Neural cell (in vitro differentiated cells): ENCODE results near the gene NKAIN2. TPM values are rescaled to one million over a fixed set of nuclear protein-coding genes. Genes with fewer than 3 reads are reported as not detected.

ENCODE experiments used
- H2AFZ ChIP-seq: fragments of 200-600, 300-800 bp; sonication (generic), shearing (Covaris generic); 2 replicates; pipeline ENCODE4 v1.6.0; 2014; ENCODE audit warnings: low read depth, mild to moderate bottlenecking, antibody characterized with exemption, low read length, moderate library complexity
- H3F3A ChIP-seq: fragments of 200-600 bp; shearing (Covaris generic); 2 replicates; pipeline ENCODE4 v1.6.1; 2016; ENCODE audit warnings: mild to moderate bottlenecking, moderate library complexity, mixed read lengths, antibody characterized with exemption, low read length; ENCODE audit not compliant: insufficient read depth, poor library complexity, severe bottlenecking
- H3K27ac ChIP-seq: fragments of 200-600, 300-800 bp; sonication (generic), shearing (Covaris generic); 2 replicates; pipeline ENCODE4 v1.5.1; 2014; ENCODE audit warnings: mild to moderate bottlenecking, low read length, moderate library complexity
- H3K27me3 ChIP-seq: fragments of 300-800, 200-600 bp; sonication (generic), shearing (Covaris generic); 2 replicates; pipeline ENCODE4 v1.6.0; 2014; ENCODE audit warnings: mild to moderate bottlenecking, low read depth, low read length, moderate library complexity; ENCODE audit not compliant: insufficient read depth
- H3K36me3 ChIP-seq: fragments of 300-800, 200-600 bp; sonication (generic), shearing (Covaris generic); 2 replicates; pipeline ENCODE4 v1.5.1; 2014; ENCODE audit warnings: mild to moderate bottlenecking, antibody characterized with exemption, low read length, moderate library complexity; ENCODE audit not compliant: insufficient read depth
- H3K4me2 ChIP-seq: fragments of 300-800, 200-600 bp; sonication (generic), shearing (Covaris generic); 2 replicates; pipeline ENCODE4 v1.6.0; 2014; ENCODE audit warnings: mild to moderate bottlenecking, low read length
- H3K4me3 ChIP-seq: fragments of 300-800, 200-600 bp; sonication (generic), shearing (Covaris generic); 2 replicates; pipeline ENCODE4 v1.5.1; 2014; ENCODE audit warnings: mild to moderate bottlenecking, low read length, moderate library complexity
- H3K79me2 ChIP-seq: fragments of 200-600 bp; shearing (Covaris generic); replicated peaks from 2 replicates; pipeline ENCODE4 v1.6.0; 2014; ENCODE audit warnings: mild to moderate bottlenecking, low read length, moderate library complexity; ENCODE audit not compliant: insufficient read depth
- H3K9ac ChIP-seq: fragments of 300-800, 200-600 bp; sonication (generic), shearing (Covaris generic); 2 replicates; pipeline ENCODE4 v1.6.1; 2016; ENCODE audit warnings: mild to moderate bottlenecking, low read length, mixed read lengths
- H3K9me2 ChIP-seq: fragments of 200-600 bp; shearing (Covaris generic); 2 replicates; pipeline ENCODE4 v1.6.1; 2016; ENCODE audit warnings: mild to moderate bottlenecking, low read length, mixed read lengths; ENCODE audit not compliant: insufficient read depth
- H3K9me3 ChIP-seq: fragments of 200-600, 300-800 bp; sonication (generic), shearing (Covaris generic); 2 replicates; pipeline ENCODE4 v1.6.1; 2016; ENCODE audit warnings: mild to moderate bottlenecking, mixed run types, low read length, moderate library complexity, mixed read lengths
- H4K20me1 ChIP-seq: fragments of 200-600 bp; shearing (Covaris generic); 2 replicates; pipeline ENCODE4 v1.6.1; 2016; ENCODE audit warnings: mild to moderate bottlenecking, mixed run types; ENCODE audit not compliant: insufficient read depth
- CTCF ChIP-seq: fragments of 450-650 bp; IDR thresholded peaks from 2 replicates; pipeline ENCODE4 v1.5.1; 2014; ENCODE audit warnings: antibody characterized with exemption, mild to moderate bottlenecking, moderate library complexity; ENCODE audit not compliant: poor library complexity, severe bottlenecking
- EP300 ChIP-seq: fragments of 450-650 bp; conservative IDR thresholded peaks from 2 replicates; pipeline ENCODE4 v1.6.1; 2014; ENCODE audit warnings: antibody characterized with exemption, mild to moderate bottlenecking, moderate library complexity; ENCODE audit not compliant: poor library complexity, severe bottlenecking
- EZH2 ChIP-seq: fragments of 200-600, 300-800 bp; shearing (Covaris generic), sonication (generic); IDR thresholded peaks from 2 replicates; pipeline ENCODE4 v1.6.1; 2014; ENCODE audit warnings: antibody characterized with exemption, low read length, borderline replicate concordance, mild to moderate bottlenecking; ENCODE audit not compliant: insufficient read depth, poor library complexity, severe bottlenecking
- MXI1 ChIP-seq: fragments of 450-650 bp; conservative IDR thresholded peaks from 2 replicates; pipeline ENCODE4 v1.6.1; 2014; ENCODE audit warnings: antibody characterized with exemption, mild to moderate bottlenecking; ENCODE audit not compliant: poor library complexity, severe bottlenecking
- POLR2AphosphoS5 ChIP-seq: IDR thresholded peaks from 2 replicates; pipeline ENCODE4 v1.6.1; 2012
- RAD21 ChIP-seq: fragments of 450-650 bp; conservative IDR thresholded peaks from 2 replicates; pipeline ENCODE4 v1.6.1; 2014; ENCODE audit warnings: antibody characterized with exemption, mild to moderate bottlenecking, moderate library complexity
- REST ChIP-seq: IDR thresholded peaks from 2 replicates; pipeline ENCODE4 v1.6.1; 2012; ENCODE audit warnings: borderline replicate concordance
- SMC3 ChIP-seq: fragments of 450-650 bp; conservative IDR thresholded peaks from 2 replicates; pipeline ENCODE4 v1.6.1; 2014; ENCODE audit warnings: antibody characterized with exemption, mild to moderate bottlenecking, moderate library complexity; ENCODE audit not compliant: poor library complexity
- TAF1 ChIP-seq: IDR thresholded peaks from 2 replicates; pipeline ENCODE4 v1.6.1; 2012; ENCODE audit warnings: low read depth
- polyA plus RNA-seq: library from polyadenylated mRNA; depleted of rRNA; stranded (reverse); fragments of >200 nt; gene quantifications from 2 replicates; pipeline ENCODE4 v1.2.3, GENCODE V29; 2014

Gene NKAIN2
- polyA plus RNA-seq, 1 donor from 2014 or later: 23.2 TPM

DNA sequence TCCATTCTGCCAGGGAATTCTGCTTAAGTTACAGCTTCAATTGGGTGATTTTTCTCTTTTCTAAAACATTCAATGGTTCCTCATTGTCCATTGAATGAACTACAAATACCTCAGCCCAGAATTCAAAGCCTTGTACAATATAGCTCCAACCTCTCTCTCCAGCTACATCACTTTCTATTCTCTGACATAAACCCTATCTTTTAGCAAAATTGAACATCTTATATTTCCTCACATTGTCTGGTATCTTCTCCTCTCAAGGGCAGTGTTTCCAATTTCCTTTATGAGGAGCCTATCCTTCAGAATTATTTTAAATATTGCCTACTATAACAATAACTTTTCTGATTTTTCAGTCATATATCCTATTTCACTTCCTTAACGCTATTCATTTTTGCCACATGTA lies 955.0 kb downstream of the NKAIN2 start:
- Histone ChIP-seq H3K9me2 (no peaks in the 10 kb centered on the region), H3K9ac (no peak overlapping the region), H2AFZ (no peak overlapping the region), H3K4me3 (no peak overlapping the region), H3K36me3 (no peaks in the 10 kb centered on the region), H4K20me1 (no peaks in the 10 kb centered on the region), H3K27ac (no peak overlapping the region), H3F3A (no peaks in the 10 kb centered on the region), H3K27me3 (no peaks in the 10 kb centered on the region), H3K4me2 (no peak overlapping the region), H3K79me2 (no peaks in the 10 kb centered on the region), H3K9me3 (no peaks in the 10 kb centered on the region)
- no peak for TF ChIP-seq RAD21
- no peak for TF ChIP-seq REST
- no peak for TF ChIP-seq SMC3
- TF ChIP-seq CTCF: no peak
- TF ChIP-seq EZH2: no peak
- TF ChIP-seq MXI1: no peak
- no peak for TF ChIP-seq TAF1
- TF ChIP-seq EP300: no peak
- TF ChIP-seq POLR2AphosphoS5: no peak

GRCh38 chr6:124765280-124765679 lies 961.6 kb downstream of the NKAIN2 start:
- Histone ChIP-seq H3F3A (no peaks in the 10 kb centered on the region), H3K9me3 (no peaks in the 10 kb centered on the region), H4K20me1 (no peaks in the 10 kb centered on the region), H3K27ac (no peak overlapping the region), H3K4me3 (no peak overlapping the region), H3K79me2 (no peaks in the 10 kb centered on the region), H3K36me3 (no peaks in the 10 kb centered on the region), H3K4me2 (no peak overlapping the region), H3K9me2 (no peaks in the 10 kb centered on the region), H2AFZ (no peak overlapping the region), H3K27me3 (no peaks in the 10 kb centered on the region), H3K9ac (no peak overlapping the region)
- TF ChIP-seq REST (no peak), MXI1 (no peak), SMC3 (no peak), EP300 (no peak), TAF1 (no peak), EZH2 (no peak), POLR2AphosphoS5 (no peak), RAD21 (no peak), CTCF (no peak)
